ENCODE results near the gene ADGRA1. TPM values are rescaled to one million over a fixed set of nuclear protein-coding genes. Genes with fewer than 3 reads are reported as not detected.

Gene ADGRA1
- total RNA-seq = 5.4 TPM

GRCh38 chr10:133087679-133088178, at the start of gene ADGRA1:
Gene ADGRA1, plus strand, starts transcription at chr10:133087924. Its CDS starts 986 bp downstream, at chr10:133088910.

GRCh38 chr10:133159950-133160825, 72.5 kb downstream of the ADGRA1 start, which contains the start of gene KNDC1:
Gene KNDC1, plus strand, starts transcription at chr10:133160219. Its CDS starts 249 bp downstream, at chr10:133160468.

Other genes starting within 250 kb of the ADGRA1 start
- gene CFAP46, start 145.4 kb upstream of the ADGRA1 start, total RNA-seq = 7.5 TPM
- 8.6 TPM for gene KNDC1, start 72.3 kb downstream of the ADGRA1 start, total RNA-seq
- gene UTF1, start 142.3 kb downstream of the ADGRA1 start, total RNA-seq = not detected
- gene VENTX, start 149.9 kb downstream of the ADGRA1 start, total RNA-seq = 0.22 TPM
- 4.0 TPM for gene ADAM8, start 188.9 kb downstream of the ADGRA1 start, total RNA-seq
- 71.5 TPM for gene TUBGCP2, start 220.9 kb downstream of the ADGRA1 start, total RNA-seq
- gene ZNF511, start 221.0 kb downstream of the ADGRA1 start, total RNA-seq = 15.3 TPM
- gene CALY, start 249.0 kb downstream of the ADGRA1 start, total RNA-seq = 3.0 TPM

All from camera-type eye (tissue), 1 donor.